IMR-90 (cell line): Measurements from ENCODE around the gene NSD2. TPM values are rescaled to one million over a fixed set of nuclear protein-coding genes. Genes with fewer than 3 reads are reported as not detected.

Experiments used
- ATAC-seq: fragments of 200-7000 bp; cut with Tn5 transposase; 2 replicates; pipeline ENCODE4 v1.9.1; 2020; ENCODE audit warnings: low read depth, mild to moderate bottlenecking, moderate library complexity
- BruUV-seq: library from RNA; stranded (reverse); fragments of 400-500 nt; replicated peaks from 2 replicates; lab custom pipeline; 2021; lab: Mats Ljungman, UMichigan
- CTCF ChIA-PET: fragments of 300-600 bp; formaldehyde crosslinking; extraction: SDS; loops from one replicate; lab custom pipeline; 2021; ENCODE audit warnings: antibody characterized with exemption; lab: Yijun Ruan, JAX
- POLR2A ChIA-PET: fragments of 300-600 bp; sonication (Branson Sonifier 250); formaldehyde crosslinking; loops from one replicate; lab custom pipeline; 2022; ENCODE audit warnings: antibody characterized with exemption; ENCODE audit not compliant: unreplicated experiment; lab: Charles Lee
- DNase-seq: peaks from one replicate; pipeline ENCODE4 v3.0.0; 2013
- H2AFZ ChIP-seq: replicated peaks from 2 replicates; pipeline ENCODE3; 2013; ENCODE audit warnings: low read length, mild to moderate bottlenecking; ENCODE audit not compliant: poor library complexity
- H2AK5ac ChIP-seq: 2 replicates; pipeline ENCODE4 v1.6.1; 2013; ENCODE audit warnings: low read depth, low read length, inconsistent platforms
- H2AK9ac ChIP-seq: replicated peaks from 2 replicates; pipeline ENCODE3; 2013; ENCODE audit warnings: mild to moderate bottlenecking, low read depth, low read length, moderate library complexity; ENCODE audit not compliant: poor library complexity
- H2BK120ac ChIP-seq: 2 replicates; pipeline ENCODE4 v1.6.1; 2013; ENCODE audit warnings: low read depth, low read length, inconsistent platforms
- H2BK15ac ChIP-seq: 3 replicates; pipeline ENCODE4 v1.6.1; 2013; ENCODE audit warnings: low read depth, low read length, inconsistent platforms
- H2BK20ac ChIP-seq: 2 replicates; pipeline ENCODE4 v1.6.1; 2013; ENCODE audit warnings: low read depth, mild to moderate bottlenecking, inconsistent platforms, low read length, moderate library complexity
- H2BK5ac ChIP-seq: 2 replicates; pipeline ENCODE4 v1.6.1; 2013; ENCODE audit warnings: mild to moderate bottlenecking, low read depth, low read length, inconsistent platforms; ENCODE audit not compliant: poor library complexity, severe bottlenecking
- H3K14ac ChIP-seq: replicated peaks from 2 replicates; pipeline ENCODE4 v1.6.1; 2013; ENCODE audit warnings: low read depth, low read length, inconsistent platforms
- H3K18ac ChIP-seq: 2 replicates; pipeline ENCODE4 v1.6.1; 2013; ENCODE audit warnings: low read depth, low read length, control low read depth
- H3K23ac ChIP-seq: 2 replicates; pipeline ENCODE4 v1.6.1; 2013; ENCODE audit warnings: low read depth, low read length, inconsistent platforms
- H3K27ac ChIP-seq: 2 replicates; pipeline ENCODE4 v1.5.1; 2013; ENCODE audit warnings: mild to moderate bottlenecking, control low read depth, low read length; ENCODE audit not compliant: insufficient read depth
- H3K27me3 ChIP-seq: 2 replicates; pipeline ENCODE4 v1.6.1; 2013; ENCODE audit warnings: low read length; ENCODE audit not compliant: control insufficient read depth, insufficient read depth
- H3K36me3 ChIP-seq: 2 replicates; pipeline ENCODE4 v1.6.1; 2013; ENCODE audit warnings: low read length, mixed read lengths; ENCODE audit not compliant: control insufficient read depth, insufficient read depth
- H3K4ac ChIP-seq: 2 replicates; pipeline ENCODE4 v1.6.1; 2013; ENCODE audit warnings: low read depth, low read length, inconsistent platforms
- H3K4me1 ChIP-seq: 2 replicates; pipeline ENCODE4 v1.6.1; 2013; ENCODE audit warnings: low read length, mixed read lengths; ENCODE audit not compliant: control insufficient read depth, insufficient read depth
- H3K4me2 ChIP-seq: 2 replicates; pipeline ENCODE4 v1.6.1; 2013; ENCODE audit warnings: low read depth, mild to moderate bottlenecking, control low read depth, low read length, moderate library complexity
- H3K4me3 ChIP-seq: 2 replicates; pipeline ENCODE4 v1.5.1; 2013; ENCODE audit warnings: low read depth, mild to moderate bottlenecking, control low read depth, low read length, moderate library complexity; ENCODE audit not compliant: insufficient read depth
- H3K56ac ChIP-seq: 2 replicates; pipeline ENCODE4 v1.6.1; 2013; ENCODE audit warnings: low read length, inconsistent platforms; ENCODE audit not compliant: insufficient read depth; ENCODE audit errors: extremely low read depth
- H3K79me1 ChIP-seq, 2 experiments: 2 replicates each; pipeline ENCODE4 v1.6.1; 2013; ENCODE audit warnings: low read length in 2 of 2, inconsistent platforms in 1 of 2, low read depth in 1 of 2
- H3K9ac ChIP-seq: 2 replicates; pipeline ENCODE4 v1.6.1; 2013; ENCODE audit warnings: low read depth, low read length, control low read depth
- H3K9me1 ChIP-seq: 2 replicates; pipeline ENCODE4 v1.6.1; 2013; ENCODE audit warnings: low read length, inconsistent platforms; ENCODE audit not compliant: insufficient read depth
- H3K9me3 ChIP-seq: 2 replicates; pipeline ENCODE4 v1.6.1; 2013; ENCODE audit warnings: low read length; ENCODE audit not compliant: control insufficient read depth, insufficient read depth
- H4K20me1 ChIP-seq: 2 replicates; pipeline ENCODE4 v1.6.1; 2013; ENCODE audit warnings: low read length, inconsistent platforms; ENCODE audit not compliant: insufficient read depth
- H4K5ac ChIP-seq: 2 replicates; pipeline ENCODE4 v1.6.1; 2013; ENCODE audit warnings: mild to moderate bottlenecking, low read depth, low read length, control low read depth
- H4K8ac ChIP-seq, 2 experiments: 2 replicates each; pipeline ENCODE4 v1.6.1; 2013; ENCODE audit warnings: low read depth in 2 of 2, low read length in 2 of 2, control low read depth in 1 of 2, inconsistent platforms in 1 of 2
- H4K91ac ChIP-seq: 2 replicates; pipeline ENCODE4 v1.6.1; 2013; ENCODE audit warnings: low read depth, low read length, inconsistent platforms; ENCODE audit not compliant: insufficient read depth
- BHLHE40 ChIP-seq: fragments of 150-350 bp; IDR thresholded peaks from 2 replicates; pipeline ENCODE4 v1.6.1; 2016; ENCODE audit warnings: mild to moderate bottlenecking, low read depth, low read length
- CHD1 ChIP-seq: IDR thresholded peaks from 2 replicates; pipeline ENCODE4 v1.6.1; 2012; ENCODE audit warnings: low read depth, low read length, improper control_type of control experiment
- FOS ChIP-seq: fragments of 150-350 bp; IDR thresholded peaks from 2 replicates; pipeline ENCODE4 v1.6.1; 2016; ENCODE audit warnings: low read depth, low read length
- MAFK ChIP-seq: IDR thresholded peaks from 2 replicates; pipeline ENCODE4 v1.6.1; 2012; ENCODE audit warnings: low read depth, low read length, improper control_type of control experiment
- MAZ ChIP-seq: IDR thresholded peaks from 2 replicates; pipeline ENCODE4 v1.6.1; 2012; ENCODE audit warnings: low read depth, mild to moderate bottlenecking, low read length, improper control_type of control experiment, moderate library complexity, borderline replicate concordance
- MXI1 ChIP-seq: IDR thresholded peaks from 2 replicates; pipeline ENCODE4 v1.6.1; 2012; ENCODE audit warnings: low read depth, mild to moderate bottlenecking, low read length, moderate library complexity, borderline replicate concordance
- NFE2L2 ChIP-seq: fragments of 150-350 bp; IDR thresholded peaks from 2 replicates; pipeline ENCODE4 v1.6.1; 2016; ENCODE audit warnings: low read depth, mild to moderate bottlenecking, low read length
- POLR2A ChIP-seq: IDR thresholded peaks from 2 replicates; pipeline ENCODE4 v1.6.1; 2012; ENCODE audit warnings: mild to moderate bottlenecking, low read depth, low read length
- RCOR1 ChIP-seq: IDR thresholded peaks from 2 replicates; pipeline ENCODE4 v1.6.1; 2012; ENCODE audit warnings: mild to moderate bottlenecking, low read length, improper control_type of control experiment; ENCODE audit not compliant: insufficient replicate concordance
- RFX5 ChIP-seq: IDR thresholded peaks from 2 replicates; pipeline ENCODE4 v1.8.0; 2012; ENCODE audit warnings: low read depth, mild to moderate bottlenecking, low read length, moderate library complexity
- SMC3 ChIP-seq: fragments of 150-350 bp; IDR thresholded peaks from 2 replicates; pipeline ENCODE4 v1.6.1; 2016; ENCODE audit warnings: low read depth, mild to moderate bottlenecking, antibody characterized with exemption, low read length, moderate library complexity
- USF2 ChIP-seq: fragments of 150-350 bp; IDR thresholded peaks from 2 replicates; pipeline ENCODE4 v1.6.1; 2017; ENCODE audit warnings: mild to moderate bottlenecking, antibody characterized with exemption, low read length, low read depth
- WGBS, 2 experiments: methylation state at CpG; one replicate each; pipeline versions ENCODE4 v1.1.5 to v1.1.7; 2013; ENCODE audit warnings: missing lambda C conversion rate in 2 of 2; ENCODE audit not compliant: insufficient read length in 1 of 2; ENCODE audit errors: extremely low coverage in 2 of 2; 5-methylcytosine and 5-hydroxymethylcytosine counted together
- dilution Hi-C: fragments of 300-500 bp; cut with HindIII; formaldehyde crosslinking; loops from one replicate; pipeline ENCODE4 v1.14.3; 2018; ENCODE audit warnings: low sequenced_read_pairs; ENCODE audit not compliant: unreplicated experiment
- in situ Hi-C: fragments of 300-500 bp; cut with MboI; formaldehyde crosslinking; loops from 3 replicates; pipeline ENCODE4 v1.14.3; 2019; ENCODE audit warnings: low sequenced_read_pairs, inconsistent platforms, mixed read lengths
- intact Hi-C: fragments of 100-400 bp; cut with micrococcal nuclease; formaldehyde crosslinking; loops from 2 replicates; pipeline ENCODE4 v1.10.0; 2022
- polyA plus RNA-seq, 3 experiments: library from polyadenylated mRNA; depleted of rRNA; stranded (reverse); fragments of >200 nt; gene quantifications; 2 replicates each; pipeline ENCODE4 v1.2.3, GENCODE V29; 2012; ENCODE audit warnings: low replicate concordance in 1 of 3
- total RNA-seq: library from RNA; depleted of rRNA; stranded (reverse); fragments of >200 nt; gene quantifications from 2 replicates; pipeline ENCODE4 v1.2.3, GENCODE V29; 2012

The NSD2 gene
- total and polyA plus RNA-seq, 2 of the 4 experiments (the other 2 are of a cell fraction), result 35.9 to 68.1 TPM

GRCh38 chr4:1872870-1873269 lies 1.7 kb downstream of the NSD2 start:
- Histone ChIP-seq H3K56ac (peak overlapping the region; percentile 91), H3K79me1 (peaks cover 2 to 30% of the 10 kb centered on the region in 2 experiments; a peak in 2 of 4 replicates), H2AK5ac (no peak overlapping the region; the same call in 1 of the 2 replicates), H4K5ac (no peak overlapping the region), H4K91ac (peak overlapping the region; percentile 59; the same call in 1 of the 2 replicates), H3K27me3 (no peaks in the 10 kb centered on the region), H2AK9ac (peak overlapping the region; percentile 3), H4K8ac (peak overlapping the region; percentile 64 to 69; a peak in 3 of 4 replicates), H3K4me2 (peak overlapping the region; percentile 93), H3K23ac (peak overlapping the region; percentile 96), H3K18ac (peak overlapping the region; percentile 31; the same call in 1 of the 2 replicates), H3K36me3 (no peaks in the 10 kb centered on the region), H4K20me1 (peaks cover 29% of the 10 kb centered on the region), H3K14ac (peak overlapping the region; percentile 59; the same call in 1 of the 2 replicates), H2BK20ac (no peak overlapping the region), H2AFZ (no peak overlapping the region), H3K9ac (peak overlapping the region; percentile 91; the same call in 1 of the 2 replicates), H2BK120ac (no peak overlapping the region), H3K4ac (peak overlapping the region; percentile 81), H3K27ac (0 out of 2 replicates have a peak overlapping the region, but pooled peaks have one; percentile 58), H3K9me1 (peaks cover 16% of the 10 kb centered on the region), H2BK5ac (peak overlapping the region; percentile 93), H3K4me3 (peak overlapping the region; percentile 96; the same call in 1 of the 2 replicates), H2BK15ac (0 out of 3 replicates have a peak overlapping the region, but pooled peaks have one; percentile 28), H3K9me3 (no peaks in the 10 kb centered on the region), H3K4me1 (peaks cover 19% of the 10 kb centered on the region)
- in situ Hi-C loops, result no loop called here
- intact Hi-C loops, result loop anchor here (2.0 kb wide), 1 partner anchor 26 kb away; no protein-coding TSS in a partner anchor
- ATAC-seq, result no peak
- TF ChIP-seq FOS (0 out of 2 replicates have a peak, but pooled peaks have one; percentile 22), USF2 (no peak), MAFK (no peak), POLR2A (peak; percentile 87; the same call in 1 of the 2 replicates), RCOR1 (peak; percentile 43), SMC3 (no peak), BHLHE40 (no peak), MAZ (no peak), MXI1 (no peak), NFE2L2 (no peak), RFX5 (no peak), CHD1 (no peak)
- ChIA-PET POLR2A (no interaction called here), CTCF (interaction anchor here (0.8 kb wide), 1 partner anchor 16 kb away, joined by 3 read pairs; no protein-coding TSS in a partner anchor)
- dilution Hi-C loops, result no loop called here
- no CpG with 5 or more reads among the region's 3 CpGs for WGBS, 2 experiments
- BruUV-seq, result TSS peak; percentile 35
- peak; percentile 88 for DNase-seq
